IPS-NIHi7 (cell line): ENCODE data around the gene ITGB2.
"Not testable (repeated sequence)": the region's sequence is repeated elsewhere in the genome, so short reads cannot be mapped to it uniquely, and the experiment has no call there.

Source experiments
- DNase-seq: peaks from one replicate; pipeline ENCODE4 v3.0.0; 2012; ENCODE audit warnings: mixed read lengths; ENCODE audit errors: extremely low spot score

Gene ITGB2

DNA sequence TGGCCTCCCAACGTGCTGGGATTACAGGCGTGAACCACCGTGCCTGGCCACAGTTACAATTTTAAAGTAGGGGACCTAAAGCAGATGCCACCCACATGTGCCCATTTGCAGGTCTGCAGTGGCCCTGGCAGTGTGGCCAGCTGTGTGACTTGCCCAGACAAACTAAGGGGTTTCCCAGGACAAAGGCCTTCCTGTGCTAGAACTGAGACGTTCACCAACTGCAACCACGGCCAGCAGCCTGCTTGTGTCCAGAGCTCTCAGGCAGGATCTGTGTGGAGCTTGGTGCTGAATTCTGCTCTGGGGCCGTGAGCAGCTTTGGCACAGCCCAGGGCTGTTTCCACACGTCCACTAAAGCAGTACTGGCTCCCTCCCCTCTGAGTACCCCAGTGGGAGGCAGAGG lies 36.6 kb downstream of the ITGB2 start:
- no peak for DNase-seq

DNA sequence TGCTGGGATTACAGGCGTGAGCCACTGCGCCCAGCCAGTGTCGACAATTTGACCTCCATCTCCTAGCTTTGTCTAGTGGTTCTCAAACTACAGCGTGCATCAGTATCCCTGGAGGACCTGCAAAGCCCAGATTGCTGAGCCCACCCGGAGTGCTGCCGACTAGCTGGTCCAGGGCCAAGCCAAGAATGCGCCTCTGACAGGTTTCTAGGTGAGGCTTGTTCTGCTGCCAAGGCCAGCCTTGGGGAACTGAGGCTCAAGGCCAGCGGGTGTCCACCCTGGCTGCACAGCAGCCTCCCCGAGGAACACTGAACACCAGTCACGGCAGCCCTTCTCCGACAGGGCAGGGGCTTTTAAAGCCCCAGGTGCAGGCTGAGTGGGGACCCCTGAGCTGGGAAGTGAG lies 37.4 kb downstream of the ITGB2 start:
- DNase-seq = no peak

- no peak for DNase-seq
Observed at GRCh38 chr21:44881198-44881872, 39.4 kb downstream of the ITGB2 start.

GRCh38 chr21:44880405-44881197 lies 40.1 kb downstream of the ITGB2 start:
- no peak for DNase-seq

- DNase-seq = not testable (repeated sequence)
Observed at GRCh38 chr21:44879238-44879637, 41.5 kb downstream of the ITGB2 start.

DNA sequence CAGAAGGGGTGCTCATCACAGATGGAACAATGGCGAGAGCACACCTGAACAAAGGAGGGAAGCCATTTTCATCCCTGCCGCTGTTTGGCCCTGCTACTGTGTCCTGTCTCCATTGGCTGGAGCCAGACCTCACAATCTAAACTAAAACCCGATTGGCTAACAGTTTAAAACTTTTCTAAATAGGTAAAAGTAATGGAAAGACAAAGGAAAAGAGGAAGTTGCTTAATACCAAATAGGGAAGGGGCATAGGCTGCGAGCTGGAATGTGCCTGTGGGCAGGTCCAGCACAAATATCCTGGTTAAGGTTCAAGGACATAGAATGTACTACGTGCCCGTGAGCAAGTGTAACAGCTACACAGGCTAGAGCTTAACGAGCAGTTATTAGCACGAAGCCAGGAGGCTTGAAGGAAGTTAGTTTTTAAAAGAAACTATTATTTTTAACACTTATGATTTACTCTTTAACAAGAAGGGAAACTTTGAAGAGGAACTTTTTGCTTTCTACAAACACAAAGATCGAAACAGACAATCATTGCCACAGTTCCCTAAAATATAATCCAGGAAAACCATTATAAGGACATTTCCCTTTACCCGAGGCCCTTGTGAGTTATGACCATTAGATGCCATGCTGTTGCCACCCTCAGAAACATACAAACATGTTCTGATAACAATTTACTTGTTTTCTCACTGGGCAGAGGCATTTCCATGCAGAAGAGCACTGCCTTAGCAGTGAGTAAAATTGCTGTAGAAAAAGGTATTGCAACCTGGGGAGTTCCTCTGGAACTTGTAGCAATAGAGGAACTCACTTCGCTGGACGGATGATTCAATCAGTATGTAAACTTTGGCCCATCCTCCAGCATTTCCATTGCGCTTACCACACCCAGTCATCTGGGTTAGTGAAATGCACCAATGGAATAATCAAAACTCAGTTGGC lies 42.4 kb downstream of the ITGB2 start:
- no peak for DNase-seq

DNA sequence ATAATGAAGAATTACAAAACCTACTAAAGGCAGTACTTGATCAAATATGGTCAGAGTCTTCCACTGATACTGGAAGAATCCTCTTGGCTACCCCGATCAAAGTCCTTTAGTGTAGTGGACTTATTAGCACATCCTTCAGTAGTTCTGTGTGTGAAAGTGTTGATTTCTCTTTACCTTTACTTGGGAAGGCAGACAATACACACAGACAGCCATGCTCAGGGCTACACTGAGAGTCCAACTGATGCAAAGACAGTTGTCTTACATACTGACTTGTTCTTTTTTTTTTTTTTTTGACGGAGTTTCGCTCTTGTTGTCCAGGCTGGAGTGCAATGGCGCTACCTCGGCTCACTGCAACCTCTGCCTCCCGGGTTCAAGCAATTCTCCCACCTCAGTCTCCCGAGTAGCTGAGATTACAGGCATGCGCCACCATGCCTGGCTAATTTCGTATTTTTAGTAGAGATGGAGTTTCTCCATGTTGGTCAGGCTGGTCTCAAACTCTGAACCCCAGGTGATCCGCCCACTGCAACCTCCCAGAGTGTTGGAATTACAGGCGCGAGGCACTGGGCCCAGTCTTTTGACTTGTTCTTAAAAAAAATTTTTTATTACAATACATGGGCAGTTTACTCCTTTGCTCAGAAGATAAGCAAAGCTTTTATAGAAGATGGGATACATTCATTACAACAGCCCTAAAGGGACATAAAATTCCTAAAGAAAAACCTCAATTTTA lies 43.7 kb downstream of the ITGB2 start:
- DNase-seq = no peak

DNA sequence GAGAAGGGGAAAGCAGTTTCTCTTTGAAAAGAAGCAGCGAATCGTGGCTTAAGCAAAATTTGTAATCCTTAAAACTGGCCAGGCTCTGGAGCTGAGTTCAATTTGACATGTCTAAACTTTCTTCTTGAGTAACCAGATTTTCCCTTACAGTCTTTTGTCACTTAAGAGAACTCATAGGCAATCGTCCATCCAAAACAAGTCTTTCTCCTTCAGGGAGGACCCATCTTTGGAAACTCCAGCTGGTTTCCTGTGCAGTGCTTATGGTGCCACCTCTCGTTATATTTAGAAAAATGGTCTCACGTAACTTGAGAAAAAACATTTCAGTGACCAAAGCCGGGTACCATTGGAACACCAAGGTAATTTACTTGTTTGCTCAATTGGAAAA lies 45.4 kb downstream of the ITGB2 start:
- no peak for DNase-seq

DNA sequence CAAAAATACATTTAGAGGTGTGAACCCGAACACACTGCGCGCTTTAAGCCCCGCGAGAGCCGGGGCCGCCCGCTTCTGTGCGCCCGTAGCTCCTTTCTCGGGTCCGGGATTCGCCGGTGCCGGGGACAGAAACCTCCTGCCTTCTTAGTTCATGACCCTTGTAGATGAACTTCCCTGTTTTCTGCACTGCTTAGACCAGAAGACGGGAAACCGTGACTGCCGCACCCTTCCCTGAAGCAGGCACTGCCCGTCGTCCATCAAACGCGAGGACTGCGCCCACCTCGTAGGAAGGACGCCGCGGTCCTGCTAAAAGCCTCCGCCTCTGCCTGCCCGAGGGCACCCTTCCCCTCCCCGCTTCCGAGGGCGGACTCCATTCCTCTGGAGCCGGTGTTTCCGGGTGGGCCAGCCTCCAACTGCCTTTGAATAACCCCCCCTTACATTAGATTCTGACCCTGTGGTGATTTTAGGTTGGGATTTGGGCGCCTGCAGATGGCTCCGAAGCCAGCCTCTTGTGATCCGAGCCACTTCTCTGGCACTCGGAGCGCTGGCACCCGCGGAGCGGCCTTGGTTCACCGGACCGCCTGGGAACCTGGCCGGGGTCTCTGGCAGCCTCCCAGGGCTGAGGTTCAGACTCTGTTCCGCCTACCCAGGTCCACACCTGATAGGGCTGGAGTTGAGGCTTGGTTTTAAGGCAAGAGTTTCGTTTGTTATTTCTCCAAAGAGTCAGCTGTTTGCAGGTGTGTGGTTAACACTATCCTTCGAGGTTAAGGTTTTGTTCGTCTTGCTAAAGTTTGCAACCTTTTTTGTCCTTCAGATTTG lies 46.0 kb downstream of the ITGB2 start:
- DNase-seq = peak; percentile 43

DNA sequence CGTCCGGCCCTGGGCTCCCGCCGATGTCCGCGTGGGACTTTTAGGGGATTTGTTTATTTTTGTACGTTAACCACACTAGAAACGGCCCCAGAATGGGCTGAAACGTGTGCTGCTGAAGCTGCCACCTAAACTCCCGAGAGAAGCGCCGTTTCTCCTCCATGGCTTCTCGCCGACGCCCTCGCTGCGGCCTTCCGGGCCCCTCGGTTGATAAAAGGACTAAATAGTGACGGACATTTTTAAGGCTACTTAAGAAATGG lies 46.5 kb downstream of the ITGB2 start:
- DNase-seq = no peak

- DNase-seq = peak; percentile 100
Observed at GRCh38 chr21:44873356-44874239, 47.1 kb downstream of the ITGB2 start, which contains the start of gene PTTG1IP. Gene PTTG1IP (minus strand): TSS chr21:44873690. CDS start chr21:44873616, 74 bp downstream.

DNA sequence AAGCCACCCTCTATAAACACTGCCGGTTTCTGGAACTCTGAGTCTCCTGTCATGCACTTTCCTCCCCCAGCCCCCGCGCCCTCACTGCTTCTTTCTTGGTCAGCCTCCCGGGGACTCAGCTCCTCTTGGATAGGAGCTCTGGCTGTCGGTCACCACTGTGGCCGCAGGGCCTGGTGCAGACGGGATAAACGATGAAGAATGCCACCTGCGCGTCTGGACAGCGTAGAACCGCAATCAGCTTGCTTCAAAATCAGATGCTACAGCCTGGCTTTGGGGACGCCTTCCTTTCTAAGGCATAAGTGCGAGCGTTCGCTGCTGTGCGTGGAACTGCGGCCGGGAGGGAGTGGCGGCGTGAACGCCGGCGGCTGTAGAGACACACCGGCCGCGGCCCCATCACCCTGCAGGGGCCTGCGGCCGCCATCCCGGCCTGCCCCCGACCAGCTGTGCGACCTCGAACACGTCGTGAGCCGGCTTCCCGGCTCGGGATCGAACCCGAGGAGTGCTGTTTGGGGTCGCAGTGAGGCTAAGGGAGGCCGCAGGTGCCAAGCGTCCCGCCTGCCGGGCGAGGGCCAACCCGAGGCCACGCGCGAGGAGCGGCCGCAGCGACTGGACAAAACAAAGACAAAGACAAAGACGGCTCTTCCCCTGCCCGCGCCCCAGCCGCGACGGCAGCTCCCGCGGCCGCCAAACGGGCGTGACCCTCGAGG lies 47.9 kb downstream of the ITGB2 start:
- DNase-seq = no peak

GRCh38 chr21:44872323-44872648 lies 48.4 kb downstream of the ITGB2 start:
- no peak for DNase-seq

GRCh38 chr21:44871576-44872269 lies 49.0 kb downstream of the ITGB2 start:
- no peak for DNase-seq

GRCh38 chr21:44870748-44871495 lies 49.8 kb downstream of the ITGB2 start:
- DNase-seq = no peak

GRCh38 chr21:44869781-44870747 lies 50.6 kb downstream of the ITGB2 start:
- peak; percentile 44 for DNase-seq

DNA sequence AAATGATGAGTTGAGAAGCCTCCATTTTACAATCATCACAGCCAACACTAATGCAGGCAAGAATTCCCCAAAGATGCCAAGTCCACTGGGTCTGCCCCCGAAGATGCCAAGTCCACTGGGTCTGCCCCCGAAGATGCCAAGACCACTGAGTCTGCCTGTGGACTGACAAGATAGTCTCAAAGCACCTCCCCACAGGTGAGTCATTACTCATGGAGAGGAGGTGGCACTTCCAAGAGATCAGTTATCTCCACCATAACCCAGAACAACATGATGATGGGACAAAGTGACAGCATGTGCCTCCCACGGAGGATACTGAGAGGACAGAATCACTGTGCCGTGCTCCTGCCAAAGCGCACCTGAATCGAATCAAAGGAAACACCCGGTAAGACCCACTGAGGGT lies 52.0 kb downstream of the ITGB2 start:
- no peak for DNase-seq
